ENCODE measurements around the gene PLD5.
"Not testable (repeated sequence)": the region's sequence is repeated elsewhere in the genome, so short reads cannot be mapped to it uniquely, and the experiment has no call there.

The PLD5 gene

GRCh38 chr1:242468784-242469183, 55.7 kb downstream of the PLD5 start:
- no peak for DNase-seq (ENCODE audit: low spot score)
- in situ Hi-C loops (cut with MboI; ENCODE audit: low pct_unique_long_range_greater_than_20kb, low sequenced_read_pairs, unreplicated experiment) = loop anchor here (25.0 kb wide), 1 partner anchor 844 kb away; no protein-coding TSS in a partner anchor
- TF ChIP-seq CTCF (IDR thresholded peaks at IDR 0.05; ENCODE audit: extremely low read depth, insufficient read depth, missing control alignments) = no peak

GRCh38 chr1:242467556-242468145, 56.8 kb downstream of the PLD5 start:
- peak; percentile 50 for TF ChIP-seq CTCF (IDR thresholded peaks at IDR 0.05; ENCODE audit: extremely low read depth, insufficient read depth, missing control alignments)

DNA sequence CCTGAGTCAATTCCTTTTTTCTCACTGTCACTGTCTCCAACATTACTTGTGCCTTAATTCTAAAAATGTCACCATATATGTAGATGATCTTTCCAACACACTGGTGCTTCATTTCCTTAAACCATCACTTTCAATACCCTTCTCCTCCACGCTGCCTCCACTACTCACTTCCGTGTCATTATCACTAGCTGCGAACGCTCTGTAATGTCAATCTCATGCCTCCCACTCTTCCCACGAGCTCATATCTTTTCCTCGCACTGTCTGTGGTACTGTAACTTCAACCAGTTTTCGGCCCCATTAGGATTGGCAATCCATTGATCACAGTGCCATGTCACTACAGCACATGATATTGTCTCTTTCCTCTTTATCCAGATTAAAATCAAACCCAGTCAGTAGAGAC, 61.6 kb downstream of the PLD5 start:
- no peak for TF ChIP-seq CTCF (IDR thresholded peaks at IDR 0.05; ENCODE audit: extremely low read depth, insufficient read depth, missing control alignments)
- no peak for DNase-seq (ENCODE audit: low spot score)
- in situ Hi-C loops (cut with MboI; ENCODE audit: low pct_unique_long_range_greater_than_20kb, low sequenced_read_pairs, unreplicated experiment) = loop anchor here (25.0 kb wide), 1 partner anchor 849 kb away; no protein-coding TSS in a partner anchor

More at GRCh38 chr1:242467556-242468145, 56.8 kb downstream of the PLD5 start:
- in situ Hi-C loops (cut with MboI; ENCODE audit: low pct_unique_long_range_greater_than_20kb, low sequenced_read_pairs, unreplicated experiment) = loop anchor here (25.0 kb wide), 1 partner anchor 845 kb away; no protein-coding TSS in a partner anchor
- peak; percentile 34 for DNase-seq (ENCODE audit: low spot score)

DNA sequence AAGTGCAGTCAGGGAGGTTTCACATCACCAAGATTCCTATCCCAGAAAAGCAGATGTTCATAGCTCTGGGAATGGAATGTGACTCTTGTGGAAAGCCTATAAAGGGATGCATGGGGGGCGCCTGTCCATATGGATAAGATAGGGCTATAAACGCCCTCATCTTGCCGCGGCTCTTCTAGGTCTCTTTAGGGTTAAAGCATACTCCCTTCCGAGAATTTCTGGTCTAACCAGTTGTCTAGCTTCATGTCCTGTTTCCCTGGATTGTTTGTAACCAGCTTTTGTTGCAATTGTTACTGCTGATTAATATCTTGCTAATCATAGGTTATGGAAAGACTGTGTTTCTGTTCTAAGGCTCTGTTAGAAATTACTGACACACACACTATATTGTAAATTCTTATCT, 64.8 kb downstream of the PLD5 start:
- in situ Hi-C loops (cut with MboI; ENCODE audit: low pct_unique_long_range_greater_than_20kb, low sequenced_read_pairs, unreplicated experiment) = loop anchor here (25.0 kb wide), 1 partner anchor 853 kb away; no protein-coding TSS in a partner anchor
- DNase-seq (ENCODE audit: low spot score) = not testable (repeated sequence)

DNA sequence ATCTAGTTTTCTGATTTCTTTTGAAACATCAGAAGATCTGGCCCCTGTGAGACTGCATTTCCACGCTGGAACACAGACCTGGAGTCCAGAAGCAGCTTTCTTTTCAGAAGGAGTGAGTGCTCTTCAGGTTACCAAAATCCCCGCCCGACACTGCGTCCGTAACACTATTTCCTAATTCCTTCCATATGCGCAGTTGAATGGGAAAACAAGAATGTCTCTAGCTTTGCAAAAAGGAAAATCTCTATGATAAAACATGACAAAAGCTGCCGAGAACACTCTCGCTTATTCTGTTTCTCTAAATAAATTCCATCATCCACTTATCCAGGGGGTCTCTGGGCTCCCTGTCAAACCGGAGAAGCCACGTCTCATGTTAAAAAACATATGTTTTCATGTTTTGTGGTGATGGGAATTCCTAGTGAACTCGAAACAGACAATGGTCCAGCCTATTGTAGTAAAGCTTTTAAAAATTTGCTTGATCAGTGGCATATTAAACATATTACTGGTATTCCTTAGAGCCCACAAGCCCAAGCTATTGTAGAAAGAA, 67.7 kb downstream of the PLD5 start:
- TF ChIP-seq CTCF (IDR thresholded peaks at IDR 0.05; ENCODE audit: extremely low read depth, insufficient read depth, missing control alignments) = no peak
- DNase-seq (ENCODE audit: low spot score) = no peak
- in situ Hi-C loops (cut with MboI; ENCODE audit: low pct_unique_long_range_greater_than_20kb, low sequenced_read_pairs, unreplicated experiment) = loop anchor here (25.0 kb wide), 1 partner anchor 856 kb away; no protein-coding TSS in a partner anchor

DNA sequence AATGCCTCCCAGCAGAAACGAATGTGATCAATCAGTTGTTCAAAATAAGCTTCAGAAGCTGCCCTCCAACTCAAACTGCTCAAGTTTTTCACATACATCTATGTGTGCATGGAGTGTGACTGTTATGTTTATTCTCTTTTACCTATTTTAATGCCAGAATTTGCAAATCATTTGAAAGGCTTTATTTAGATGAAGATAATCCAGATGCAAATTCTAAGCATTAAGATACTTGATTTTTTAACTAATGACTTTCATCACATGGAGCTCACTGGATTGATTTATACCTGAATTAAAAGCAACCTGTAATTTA, 69.5 kb downstream of the PLD5 start:
- TF ChIP-seq CTCF (IDR thresholded peaks at IDR 0.05; ENCODE audit: extremely low read depth, insufficient read depth, missing control alignments) = no peak
- in situ Hi-C loops (cut with MboI; ENCODE audit: low pct_unique_long_range_greater_than_20kb, low sequenced_read_pairs, unreplicated experiment) = loop anchor here (25.0 kb wide), 1 partner anchor 857 kb away; no protein-coding TSS in a partner anchor

DNA sequence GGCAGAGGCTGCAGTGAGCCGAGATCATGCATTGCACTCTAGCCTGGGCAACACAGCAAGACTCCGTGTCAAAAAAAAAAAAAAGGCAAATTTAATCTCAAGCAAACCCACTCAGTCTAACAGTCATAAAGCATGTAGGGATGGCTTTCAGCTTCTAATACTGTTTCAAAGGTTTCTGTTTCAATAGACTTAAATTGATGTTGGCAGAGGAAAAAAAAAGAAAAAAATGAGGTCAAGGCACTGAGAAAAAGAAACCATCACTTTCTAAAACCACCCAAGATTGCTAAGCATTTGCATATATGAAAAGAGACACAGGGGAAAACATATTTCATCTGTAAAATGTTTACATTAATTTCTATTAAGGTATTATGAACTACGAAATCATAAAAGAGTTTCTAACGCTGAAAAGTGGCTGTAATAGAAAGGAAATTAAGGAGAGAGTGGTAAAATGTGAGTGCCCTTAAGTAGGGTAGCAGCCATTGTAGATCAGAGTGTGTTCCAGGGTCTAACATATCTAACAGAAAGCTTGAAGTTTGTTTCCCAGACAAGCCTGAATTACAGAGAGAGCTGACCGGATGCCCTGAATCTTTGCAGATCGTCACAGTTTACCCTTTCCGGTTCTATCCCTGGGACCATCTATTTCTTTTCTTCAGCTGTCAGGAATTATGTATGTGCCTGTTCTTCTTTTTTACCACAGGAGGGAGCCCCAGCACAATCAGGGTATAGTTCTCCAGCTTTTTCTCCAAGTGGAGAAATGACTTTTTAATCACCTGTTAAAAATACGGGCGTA, 70.0 kb downstream of the PLD5 start:
- in situ Hi-C loops (cut with MboI; ENCODE audit: low pct_unique_long_range_greater_than_20kb, low sequenced_read_pairs, unreplicated experiment) = loop anchor here (25.0 kb wide), 1 partner anchor 858 kb away; no protein-coding TSS in a partner anchor
- DNase-seq (ENCODE audit: low spot score) = peak; percentile 28
- peak; percentile 63 for TF ChIP-seq CTCF (IDR thresholded peaks at IDR 0.05; ENCODE audit: extremely low read depth, insufficient read depth, missing control alignments)

More for the DNA sequence above, 69.5 kb downstream of the PLD5 start:
- DNase-seq (ENCODE audit: low spot score) = no peak

Data from GM13977 (cell line).